Left ventricle myocardium superior (tissue), 1 donor: Measurements from ENCODE around the gene NT5E. TPM values are rescaled to one million over a fixed set of nuclear protein-coding genes. Genes with fewer than 3 reads are reported as not detected.
A peak's percentile ranks its signal among the peaks of the same experiment; 100 is the strongest.
"Not testable (repeated sequence)": the region's sequence is repeated elsewhere in the genome, so short reads cannot be mapped to it uniquely, and the experiment has no call there.

Source experiments
- ATAC-seq: fragments of 200-7000 bp; cut with Tn5 transposase; one replicate; pipeline ENCODE4 v1.9.1; 2020; ENCODE audit warnings: mild to moderate bottlenecking, moderate library complexity
- DNase-seq: peaks from one replicate; pipeline ENCODE4 v3.0.0-alpha.2; 2020
- intact Hi-C: fragments of 100-400 bp; cut with micrococcal nuclease; formaldehyde crosslinking; loops from one replicate; pipeline ENCODE4 v1.11.0; 2022
- total RNA-seq: library from RNA; stranded (reverse); fragmentation: NEBNext Ultra II Directional; extraction: Animal tissue kit (Norgen Biotek cat#: 25700); gene quantifications from one replicate; pipeline ENCODE4 v1.2.1, GENCODE V29; 2021
- donor health status: DM: no; HTN: yes; CAD: no; lungs with severe emphysema.

Gene NT5E
- total RNA-seq, 1 donor from 2014 or later = 6.0 TPM

DNA sequence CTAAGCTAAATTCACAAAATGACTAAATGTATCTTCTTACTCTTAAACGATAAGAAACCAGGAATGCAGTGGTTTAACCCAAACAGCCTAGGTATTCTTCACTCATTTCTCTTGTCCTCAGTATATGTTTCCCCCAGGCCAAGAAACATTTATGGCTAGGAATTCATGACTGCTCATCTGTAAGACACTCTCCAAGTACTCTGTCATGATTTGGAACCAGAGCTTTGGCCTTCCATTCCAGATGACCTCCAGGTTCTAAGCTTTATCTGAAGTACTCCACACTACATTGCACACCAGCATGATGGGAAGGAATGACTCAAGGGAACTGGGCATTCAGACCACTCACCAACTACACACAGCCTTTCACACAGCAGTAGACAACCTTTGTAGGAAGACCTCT, 29.3 kb downstream of the NT5E start:
- DNase-seq (no peak), ATAC-seq (no peak)
- intact Hi-C loops = no loop called here

GRCh38 chr6:85482206-85482904, 32.5 kb downstream of the NT5E start:
- DNase-seq (no peak), ATAC-seq (peak; percentile 76)
- intact Hi-C loops = loop anchor here (2.0 kb wide), 1 partner anchor 128 kb away; no protein-coding TSS in a partner anchor

DNA sequence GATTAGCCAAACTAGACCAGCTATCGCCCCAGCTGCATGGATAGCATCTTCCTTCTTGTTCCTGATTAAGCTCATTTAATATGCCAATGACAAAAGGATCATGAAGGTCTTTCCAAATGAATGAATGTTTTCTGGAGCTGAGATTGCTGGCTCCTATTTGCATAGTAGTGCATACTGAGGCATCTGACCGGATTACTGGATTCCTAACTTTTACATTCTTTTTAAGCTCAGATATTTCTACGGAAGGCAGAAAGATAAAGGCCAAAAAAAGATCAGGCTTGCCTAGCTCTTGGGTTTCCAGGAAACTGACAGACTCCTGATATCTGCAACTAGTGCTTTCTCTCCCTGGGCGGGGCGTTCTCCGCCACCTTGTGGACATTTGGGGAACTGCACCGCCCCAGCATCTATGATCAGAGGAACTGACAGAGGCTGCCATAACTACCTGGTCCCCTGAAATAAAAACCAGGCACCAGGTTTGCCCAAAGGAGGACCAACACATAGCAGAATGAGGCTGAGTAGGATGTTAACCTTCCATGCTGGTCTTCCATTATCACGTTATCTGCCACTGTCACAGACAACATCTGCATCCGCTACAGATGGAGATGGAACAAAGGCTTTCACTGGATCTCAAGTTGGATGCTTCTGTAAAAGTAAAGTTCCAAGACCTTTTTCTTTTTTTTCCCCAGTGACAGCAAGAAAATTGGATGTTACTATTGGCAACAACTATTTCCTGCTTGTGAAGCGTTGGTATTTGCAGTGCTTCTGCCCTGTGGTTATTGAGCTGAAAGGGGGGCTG, 33.2 kb downstream of the NT5E start:
- DNase-seq (peak; percentile 87), ATAC-seq (peak; percentile 93)
- intact Hi-C loops = loop anchor here (2.0 kb wide), 1 partner anchor 128 kb away; no protein-coding TSS in a partner anchor

GRCh38 chr6:85483846-85484245, 34.0 kb downstream of the NT5E start:
- intact Hi-C loops = loop anchor here (2.0 kb wide), 1 partner anchor 129 kb away; no protein-coding TSS in a partner anchor
- ATAC-seq (no peak), DNase-seq (no peak)

- no peak for DNase-seq
- intact Hi-C loops = no loop called here
- no peak for ATAC-seq
These were observed 35.1 kb downstream of the NT5E start for GRCh38 chr6:85484948-85485347.

DNA sequence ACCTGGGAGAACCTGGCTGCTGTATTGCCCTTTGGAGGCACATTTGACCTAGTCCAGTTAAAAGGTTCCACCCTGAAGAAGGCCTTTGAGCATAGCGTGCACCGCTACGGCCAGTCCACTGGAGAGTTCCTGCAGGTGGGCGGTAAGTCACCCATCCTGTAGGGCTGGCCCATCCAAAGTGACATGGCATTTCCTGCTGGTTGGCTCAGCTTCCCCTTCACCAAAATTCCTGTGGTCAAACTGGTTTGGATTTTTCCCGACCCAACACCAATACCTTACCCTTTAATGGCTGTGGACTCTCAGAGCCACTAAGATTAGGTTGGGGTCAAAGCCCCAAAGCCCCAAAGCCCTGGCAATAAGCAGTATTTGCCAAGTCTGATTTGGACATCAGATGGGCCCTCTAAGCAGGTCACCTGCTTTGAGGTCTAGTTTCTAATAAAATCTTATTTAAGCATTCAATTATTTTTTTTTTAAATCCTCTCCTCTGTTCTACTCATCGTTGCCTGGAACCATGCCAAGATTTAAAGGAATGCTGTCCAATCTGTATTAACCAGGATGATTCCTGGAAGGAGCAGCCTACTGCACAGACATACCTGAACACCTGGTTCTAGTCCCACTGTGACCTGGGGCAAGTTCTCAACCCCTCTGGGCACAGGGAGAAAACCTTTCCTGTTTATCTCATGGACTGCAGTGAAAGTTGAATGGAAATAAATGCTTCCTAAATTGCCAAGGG, 40.8 kb downstream of the NT5E start:
- intact Hi-C loops = no loop called here
- DNase-seq (no peak), ATAC-seq (no peak)

GRCh38 chr6:85493389-85493788, 43.5 kb downstream of the NT5E start:
- intact Hi-C loops = no loop called here
- DNase-seq (no peak), ATAC-seq (no peak)

GRCh38 chr6:85494547-85495536, 45.0 kb downstream of the NT5E start:
- DNase-seq (no peak), ATAC-seq (no peak)
- intact Hi-C loops = no loop called here

- no peak for DNase-seq
- no peak for ATAC-seq
- intact Hi-C loops = no loop called here
These were observed 46.2 kb downstream of the NT5E start for GRCh38 chr6:85496009-85496579.

DNA sequence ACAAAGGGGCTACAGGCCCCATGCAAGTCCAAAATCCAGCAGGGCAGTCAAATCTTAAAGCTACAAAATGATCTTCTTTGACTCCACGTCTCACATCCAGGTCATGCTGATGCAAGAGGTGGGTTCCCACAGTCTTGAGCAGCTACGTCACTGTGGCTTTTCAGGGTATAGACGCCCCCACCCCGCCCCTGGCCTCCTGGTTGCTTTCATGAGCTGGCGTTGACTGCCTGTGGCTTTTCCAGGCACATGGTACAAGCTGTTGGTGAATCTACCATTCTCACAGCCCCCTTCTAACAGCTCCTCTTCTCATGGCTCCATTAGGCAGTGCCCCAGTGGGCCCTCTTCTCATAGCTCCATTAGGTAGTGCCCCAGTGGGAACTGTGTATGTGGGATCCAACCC, 47.0 kb downstream of the NT5E start:
- intact Hi-C loops = no loop called here
- DNase-seq (no peak), ATAC-seq (no peak)

- intact Hi-C loops = no loop called here
- ATAC-seq (no peak), DNase-seq (no peak)
These were observed 48.8 kb downstream of the NT5E start for GRCh38 chr6:85498596-85499258.

- no peak for DNase-seq
These were observed 56.7 kb downstream of the NT5E start for GRCh38 chr6:85506441-85507093.

DNA sequence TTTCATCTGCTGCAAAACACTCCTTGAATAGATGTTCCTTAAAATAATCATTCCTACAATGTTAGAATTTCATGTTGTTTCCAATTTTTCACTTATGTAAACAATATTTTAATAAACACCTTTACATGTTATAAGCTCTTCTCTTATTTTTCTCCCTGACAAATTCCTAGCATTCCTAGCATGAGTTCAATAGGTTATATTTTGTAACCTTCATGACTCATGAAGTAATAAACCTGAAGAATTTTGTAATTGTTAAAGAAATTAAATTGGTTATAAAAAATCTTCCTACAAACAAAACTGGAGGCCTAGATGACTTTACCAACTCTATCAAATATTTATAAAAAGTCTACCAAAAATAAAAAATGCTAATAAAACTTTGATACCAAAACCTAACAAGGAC, 66.3 kb downstream of the NT5E start:
- no peak for ATAC-seq
- no peak for DNase-seq
- intact Hi-C loops = no loop called here

More at GRCh38 chr6:85506441-85507093, 56.7 kb downstream of the NT5E start:
- intact Hi-C loops = no loop called here
- ATAC-seq = no peak

DNA sequence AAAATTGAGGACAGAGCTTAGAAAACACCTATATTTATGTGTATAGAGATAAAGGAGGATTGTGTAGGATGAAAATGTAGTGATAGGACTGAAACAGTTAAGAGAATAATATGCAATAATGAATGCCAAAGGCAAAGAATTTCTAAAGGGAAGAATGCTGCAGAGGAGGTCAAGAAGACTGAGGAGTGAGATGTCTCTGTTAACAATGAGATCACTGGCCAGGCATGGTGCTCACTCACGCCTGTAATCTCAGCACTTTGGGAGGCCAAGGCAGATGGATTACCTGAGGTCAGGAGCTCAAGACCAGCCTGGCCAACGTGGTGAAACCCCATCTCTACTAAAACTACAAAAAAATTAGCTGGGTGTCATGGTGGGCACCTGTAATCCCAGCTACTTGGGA, 74.4 kb downstream of the NT5E start:
- ATAC-seq, DNase-seq, intact Hi-C loops: not testable (repeated sequence)

GRCh38 chr6:85537055-85537494, 87.2 kb downstream of the NT5E start:
- intact Hi-C loops = no loop called here

GRCh38 chr6:85544776-85545175, 94.9 kb downstream of the NT5E start:
- no peak for ATAC-seq

More at GRCh38 chr6:85537055-85537494, 87.2 kb downstream of the NT5E start:
- ATAC-seq (no peak), DNase-seq (no peak)

More at GRCh38 chr6:85544776-85545175, 94.9 kb downstream of the NT5E start:
- intact Hi-C loops = no loop called here
- no peak for DNase-seq
